Stromal cell of bone marrow (primary cell): ENCODE measurements around the gene MBP.
A peak's percentile ranks its signal among the peaks of the same experiment; 100 is the strongest.

Source experiments
- DNase-seq: peaks from one replicate; pipeline ENCODE4 v3.0.0-alpha.2; 2012; ENCODE audit warnings: low read depth

Gene MBP

DNA sequence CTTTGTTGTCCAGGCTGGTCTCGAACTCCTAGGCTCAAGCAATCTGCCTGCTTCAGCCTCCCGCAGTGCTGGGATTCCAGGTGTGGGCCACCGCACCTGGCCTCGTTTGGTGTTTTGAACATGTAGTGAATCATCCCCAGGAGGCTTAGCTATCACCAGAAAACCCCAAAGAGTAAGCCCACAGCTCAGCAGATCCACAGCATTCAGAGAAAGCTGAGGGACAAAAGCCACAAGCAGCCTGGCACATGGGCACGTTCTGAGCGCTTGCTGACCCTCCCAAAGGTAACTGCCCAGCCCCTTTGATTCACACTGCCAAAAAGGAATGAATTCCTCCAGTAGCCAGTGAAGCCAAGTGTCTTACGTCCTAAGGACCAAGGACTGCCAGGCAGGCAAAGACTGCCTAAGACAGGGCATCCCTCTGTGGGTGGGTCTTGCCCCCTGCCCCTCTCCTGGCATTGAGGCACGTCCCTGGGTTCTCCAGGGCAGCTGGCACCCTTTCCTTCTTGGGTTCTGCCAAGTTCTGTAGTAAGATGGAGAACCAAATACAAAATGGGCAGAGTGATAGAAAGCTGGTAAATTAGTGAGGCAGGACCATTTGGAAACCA is 31.7 kb downstream of the MBP start:
- DNase-seq: no peak

DNA sequence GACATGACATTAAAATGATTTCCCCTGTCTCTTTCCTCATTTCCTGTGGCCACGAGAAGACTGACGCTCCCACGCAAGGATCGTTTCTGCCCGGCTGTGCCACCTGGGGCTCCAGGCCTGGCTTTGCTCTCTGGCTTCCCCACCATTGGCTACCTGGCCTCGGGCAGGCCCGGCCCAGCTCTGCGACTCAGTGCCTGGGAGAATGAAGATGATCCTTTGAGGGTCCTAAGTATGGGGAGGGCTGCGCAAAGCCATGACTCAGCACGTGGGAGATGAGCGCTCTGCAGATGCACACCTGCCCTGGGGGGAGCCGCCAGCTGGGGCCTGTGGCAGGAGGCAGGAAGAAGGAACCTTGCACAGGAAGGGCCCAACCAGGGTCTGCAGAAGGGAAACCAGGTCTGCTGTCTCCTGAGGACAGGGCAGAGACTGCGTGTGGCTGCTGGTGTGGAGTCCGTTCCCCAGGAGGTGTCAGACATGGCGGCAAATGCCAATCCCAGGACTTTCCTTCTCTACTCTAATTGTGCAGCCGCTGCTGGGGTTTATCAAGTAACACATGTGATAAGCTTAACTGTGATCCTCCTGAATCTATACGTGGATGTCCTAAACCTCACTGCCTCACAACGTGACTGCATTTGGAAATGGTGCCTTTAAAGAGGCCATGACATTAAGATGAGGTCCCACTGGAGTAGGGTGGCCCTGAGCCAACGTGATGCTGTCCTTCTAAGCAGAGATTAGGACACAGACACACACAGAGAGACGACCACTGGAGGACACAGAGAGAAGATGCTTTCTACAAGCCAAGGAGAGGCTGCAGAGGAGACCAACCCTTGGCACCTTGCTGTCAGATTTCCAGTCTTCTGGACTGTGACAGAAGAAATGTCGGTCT is 32.9 kb downstream of the MBP start:
- DNase-seq: no peak

DNA sequence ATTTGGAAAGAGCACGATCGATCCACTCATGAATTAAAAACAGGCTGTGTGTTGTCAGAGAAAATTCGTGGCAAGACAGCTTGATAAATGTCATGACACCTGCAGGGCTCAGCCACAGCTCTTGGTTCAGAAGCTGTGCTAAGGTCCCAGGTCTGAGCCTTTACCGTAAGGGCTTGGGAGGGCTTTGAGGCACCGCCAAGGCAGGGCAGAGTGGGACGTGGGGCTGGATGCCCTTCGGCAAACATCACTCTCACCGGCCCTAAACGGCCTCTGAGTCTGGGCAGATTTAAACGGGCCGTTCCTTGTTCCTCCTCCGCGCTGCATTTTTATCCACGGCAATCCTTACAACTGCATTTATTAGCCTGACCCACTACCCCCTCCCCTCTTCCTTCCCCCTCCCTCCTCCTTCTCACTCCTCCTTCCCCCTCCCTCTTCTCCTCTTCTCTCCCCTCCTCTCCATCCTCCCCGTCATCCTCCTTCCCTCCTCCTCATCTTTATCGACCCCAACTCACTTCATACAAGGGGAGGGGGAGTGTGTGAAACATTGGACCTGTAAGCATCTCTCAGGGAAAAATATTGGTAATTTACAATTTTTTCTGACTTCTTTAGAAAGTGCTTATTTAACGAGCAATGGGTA is 33.9 kb downstream of the MBP start:
- DNase-seq: no peak

- no peak for DNase-seq
Observed at GRCh38 chr18:77098029-77098428, 34.6 kb downstream of the MBP start.

GRCh38 chr18:77096936-77097886 is 35.4 kb downstream of the MBP start:
- no peak for DNase-seq

- DNase-seq: no peak
Observed at GRCh38 chr18:77095391-77096371, 36.9 kb downstream of the MBP start.

- DNase-seq: no peak
Observed at GRCh38 chr18:77093586-77093985, 39.0 kb downstream of the MBP start.

DNA sequence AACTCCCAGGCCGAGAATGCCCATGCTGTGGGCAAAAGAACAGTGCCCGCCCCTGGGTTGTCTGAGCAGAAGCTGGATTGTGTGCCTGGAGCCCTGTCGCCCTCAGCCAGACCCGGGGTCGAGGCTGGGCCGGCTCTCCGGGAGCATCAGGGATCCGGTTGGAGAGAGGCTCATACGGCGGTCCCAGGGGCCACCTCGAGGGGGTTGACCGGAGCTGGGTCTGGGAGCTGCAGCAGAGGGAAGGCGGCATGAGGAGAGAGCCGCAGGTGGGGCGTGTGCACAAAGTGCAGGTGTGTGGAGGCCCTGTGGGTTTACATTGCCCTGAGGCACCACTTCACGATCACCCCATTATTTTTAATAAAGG is 39.5 kb downstream of the MBP start:
- no peak for DNase-seq

DNA sequence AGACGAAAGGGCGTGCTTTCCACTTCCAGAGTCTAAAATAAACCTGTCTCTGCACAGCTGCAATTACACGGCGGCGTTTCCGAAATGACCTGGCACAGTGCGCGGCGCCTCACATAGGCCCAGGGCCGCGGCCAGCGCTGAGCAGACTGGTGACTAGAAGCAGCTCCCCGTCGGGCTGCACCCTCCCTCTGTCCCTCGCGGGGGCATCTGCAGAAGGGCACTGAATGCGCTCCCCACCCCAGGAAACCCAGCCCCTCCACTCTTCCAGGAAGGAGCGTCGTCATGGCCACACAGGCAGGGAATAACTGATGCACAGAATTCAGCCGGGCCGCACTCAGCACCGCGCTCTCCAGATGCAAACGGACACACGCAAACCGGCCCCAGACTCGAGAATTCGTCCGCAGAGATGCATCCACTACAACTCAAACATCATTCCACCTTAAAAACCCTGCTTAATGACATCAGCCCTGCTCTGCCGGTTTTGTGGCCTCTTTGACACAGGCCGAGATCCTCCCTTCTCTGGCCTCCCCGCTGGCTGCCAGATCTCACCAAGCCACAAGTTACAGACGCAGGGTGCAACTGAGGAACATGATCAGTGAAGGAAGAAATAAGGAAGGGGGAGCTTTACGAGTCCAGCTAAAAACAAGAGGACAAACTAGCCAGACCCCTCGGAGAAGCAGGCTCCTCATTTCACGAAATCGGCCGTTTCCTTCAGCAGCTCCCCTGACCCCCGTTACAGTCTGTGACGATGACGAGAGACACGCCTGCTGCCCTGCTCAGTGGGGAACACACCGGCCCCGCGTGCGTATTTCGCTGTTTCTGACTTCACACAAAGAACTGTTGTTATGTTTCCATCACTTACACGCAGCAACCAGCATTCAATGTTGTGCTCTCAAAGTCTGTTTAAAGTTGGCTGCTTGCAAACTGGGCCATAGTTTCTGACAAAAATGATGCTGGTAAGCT is 40.2 kb downstream of the MBP start:
- DNase-seq: no peak

GRCh38 chr18:77091366-77091765 is 41.2 kb downstream of the MBP start:
- no peak for DNase-seq

DNA sequence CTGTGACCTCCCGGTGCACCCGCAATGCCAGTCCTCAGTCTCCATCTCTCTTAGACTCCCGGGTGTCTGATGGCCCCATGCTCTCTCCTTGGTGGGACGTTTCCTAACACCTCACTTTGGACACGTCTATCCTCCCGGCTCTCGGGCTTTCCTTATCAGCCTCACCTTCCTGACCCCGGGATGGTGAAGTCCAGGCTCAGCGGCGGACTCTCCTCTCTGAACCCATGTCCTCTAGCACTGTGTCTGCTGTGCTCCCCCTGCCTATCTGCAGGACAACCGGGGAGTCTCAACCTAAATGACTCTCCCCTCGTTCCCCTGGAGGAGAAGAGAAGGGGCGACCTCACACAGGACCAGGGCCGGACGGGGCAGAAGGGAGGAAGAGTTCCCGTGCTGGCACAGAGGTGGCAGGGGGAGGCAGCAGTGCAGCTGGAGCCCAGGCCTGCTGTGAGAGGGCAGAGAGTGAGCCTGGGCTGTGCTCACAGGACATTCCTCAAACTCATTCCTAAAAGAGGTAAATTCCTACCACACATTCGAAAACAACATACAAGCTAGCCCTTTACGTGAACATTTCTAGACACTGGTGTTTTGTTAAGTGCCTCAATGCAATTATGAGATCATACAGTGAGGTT is 41.9 kb downstream of the MBP start:
- no peak for DNase-seq

DNA sequence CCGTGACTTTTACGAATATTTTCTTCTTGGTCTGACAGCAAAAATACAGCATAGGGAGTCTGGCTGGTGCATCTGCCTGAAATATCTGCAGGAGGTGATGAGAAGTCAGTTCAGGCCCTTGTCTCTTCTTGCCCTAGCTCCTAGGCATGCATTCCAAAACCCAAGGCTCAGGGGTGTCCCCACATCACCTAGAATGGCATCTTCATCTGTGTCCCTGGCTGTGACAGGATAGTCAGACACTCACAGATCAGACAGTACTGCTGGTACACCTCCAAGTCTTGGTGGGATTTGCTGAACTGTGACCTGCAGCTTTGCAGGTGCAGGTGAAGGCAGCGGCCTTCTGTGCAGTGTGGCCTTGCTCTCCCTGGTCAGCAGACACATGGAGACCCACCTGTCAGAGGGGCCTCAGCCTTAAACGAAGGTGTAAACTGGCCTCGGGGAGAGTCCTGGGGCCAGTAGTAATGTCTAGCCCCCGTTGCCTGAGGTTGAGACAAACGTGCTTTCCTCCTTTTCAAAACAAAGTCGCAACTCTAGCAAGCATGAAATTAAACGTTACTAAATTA is 42.8 kb downstream of the MBP start:
- no peak for DNase-seq

DNA sequence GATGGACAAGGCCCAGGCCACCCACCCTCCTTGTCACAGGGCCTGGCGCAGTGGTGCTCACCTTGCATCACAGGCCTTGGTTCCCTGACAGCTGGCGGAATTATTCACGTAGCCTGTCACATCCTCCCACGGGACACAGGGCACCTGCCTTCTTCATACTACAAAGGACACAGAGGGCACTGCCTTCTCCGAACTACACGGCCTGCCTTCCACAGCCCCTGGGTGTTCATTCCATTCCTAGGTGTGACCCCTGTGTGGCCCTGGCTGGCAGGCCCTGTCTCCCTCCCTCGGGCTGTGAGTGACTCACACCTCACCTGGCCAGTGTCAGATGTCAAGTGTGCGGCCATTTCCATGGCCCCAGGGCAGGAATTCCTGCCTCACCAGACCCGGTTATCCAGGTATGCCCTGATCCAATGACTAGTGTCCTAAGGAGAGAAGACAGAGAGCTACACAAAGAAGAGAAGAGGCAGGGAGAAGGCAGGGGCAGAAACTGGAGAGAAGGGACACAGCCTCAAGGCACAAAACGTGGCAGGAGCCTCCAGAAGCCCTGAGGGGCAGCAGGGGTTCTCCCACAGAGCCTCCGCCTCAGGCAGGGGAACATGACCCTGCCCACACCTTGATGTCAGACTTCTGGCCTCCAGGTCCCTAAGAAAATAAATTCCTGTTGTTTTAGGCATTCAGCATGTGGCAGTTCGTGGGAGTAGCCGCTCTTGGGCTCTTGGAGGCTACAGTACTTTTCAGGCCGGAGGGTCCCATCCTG is 43.4 kb downstream of the MBP start:
- DNase-seq: no peak

- no peak for DNase-seq
Observed at GRCh38 chr18:77087393-77088141, 45.0 kb downstream of the MBP start.

GRCh38 chr18:77086656-77087392 is 45.8 kb downstream of the MBP start:
- DNase-seq: no peak

DNA sequence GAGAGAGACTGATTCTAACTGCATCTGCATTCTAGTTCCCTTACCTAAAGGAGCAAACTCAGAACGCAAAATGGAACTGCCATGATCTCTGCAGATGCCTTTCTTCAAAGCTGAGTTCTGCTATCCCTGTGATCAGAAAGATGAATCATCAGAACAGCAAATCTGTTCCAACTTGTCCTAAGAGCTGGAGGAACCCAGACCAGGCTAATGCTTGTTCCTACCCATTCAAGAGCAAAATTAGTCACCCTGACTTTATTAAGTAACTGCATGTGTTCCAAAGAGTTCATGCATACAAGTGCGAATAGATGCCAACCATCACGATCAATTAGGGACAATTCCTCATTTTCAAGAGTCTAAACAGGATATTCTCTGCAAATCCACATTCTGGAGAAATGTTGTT is 46.5 kb downstream of the MBP start:
- DNase-seq: peak; percentile 69

- no peak for DNase-seq
Observed at GRCh38 chr18:77084688-77085035, 47.9 kb downstream of the MBP start.
